ENCODE measurements around the gene PADI1.

- TF ChIP-seq CTCF (IDR thresholded peaks at IDR 0.05; ENCODE audit: insufficient read depth, low read depth, low read length), result no peak
- no peak for TF ChIP-seq EZH2 (IDR thresholded peaks at IDR 0.05; ENCODE audit: insufficient read depth, low read length)
Measured at GRCh38 chr1:17246971-17247370, 42.0 kb downstream of the PADI1 start.
